Stomach smooth muscle (tissue), 2 donors: ENCODE data around the gene C10orf95.

Experiments
- H3K27ac ChIP-seq: one replicate; pipeline ENCODE4 v1.7.0; 2013; ENCODE audit warnings: mild to moderate bottlenecking, low read length, inconsistent platforms
- H3K27me3 ChIP-seq, 2 donors: one replicate each; pipeline ENCODE4 v1.7.0; 2013; ENCODE audit warnings: low read length in 2 of 2; ENCODE audit not compliant: insufficient read depth in 2 of 2, control insufficient read depth in 1 of 2
- H3K36me3 ChIP-seq, 2 donors: one replicate each; pipeline ENCODE4 v1.7.0; 2013; ENCODE audit warnings: low read length in 2 of 2; ENCODE audit not compliant: control insufficient read depth in 2 of 2, insufficient read depth in 2 of 2
- H3K4me1 ChIP-seq: one replicate; pipeline ENCODE4 v1.7.0; 2013; ENCODE audit warnings: low read length; ENCODE audit not compliant: control insufficient read depth, insufficient read depth
- H3K4me3 ChIP-seq, 2 donors: one replicate each; pipeline ENCODE4 v1.7.0; 2013; ENCODE audit warnings: low read length in 2 of 2
- H3K9ac ChIP-seq, 2 donors: one replicate each; pipeline ENCODE4 v1.7.0; 2013; ENCODE audit warnings: low read length in 2 of 2, mild to moderate bottlenecking in 1 of 2
- H3K9me3 ChIP-seq, 2 donors: one replicate each; pipeline ENCODE4 v1.7.0; 2013; ENCODE audit warnings: low read length in 2 of 2; ENCODE audit not compliant: control insufficient read depth in 2 of 2
- donor health status: healthy.
- donor health status: Pancreatic carcinoma.

Gene C10orf95

DNA sequence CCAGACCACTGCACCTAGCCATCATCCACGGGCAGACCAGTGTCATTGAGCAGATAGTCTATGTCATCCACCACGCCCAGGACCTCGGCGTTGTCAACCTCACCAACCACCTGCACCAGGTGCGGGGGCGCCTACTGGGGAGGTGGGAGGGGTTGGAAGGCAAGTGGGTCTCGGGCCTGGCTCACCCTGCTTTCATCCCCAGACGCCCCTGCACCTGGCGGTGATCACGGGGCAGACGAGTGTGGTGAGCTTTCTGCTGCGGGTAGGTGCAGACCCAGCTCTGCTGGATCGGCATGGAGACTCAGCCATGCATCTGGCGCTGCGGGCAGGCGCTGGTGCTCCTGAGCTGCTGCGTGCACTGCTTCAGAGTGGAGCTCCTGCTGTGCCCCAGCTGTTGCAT is 51.3 kb downstream of the C10orf95 start:
- peaks cover 34 to 43% of the 10 kb centered on the region in 2 donors for H3K36me3 ChIP-seq
- no peaks in the 10 kb centered on the region for H3K9me3 ChIP-seq
- H3K4me1 ChIP-seq, result peaks cover 91% of the 10 kb centered on the region
- peak overlapping the region; percentile 52 to 71 for H3K4me3 ChIP-seq
- H3K27me3 ChIP-seq, result no peaks in the 10 kb centered on the region
- H3K27ac ChIP-seq, result peak overlapping the region; percentile 100
- H3K9ac ChIP-seq, result peak overlapping the region; percentile 4 to 72
